D721Med (cell line): ENCODE results near the gene RRAS2.

Source experiments
- DNase-seq: peaks from one replicate; pipeline ENCODE4 v3.0.0; 2011; ENCODE audit warnings: low spot score; ENCODE audit not compliant: insufficient read length
- FAIRE-seq: peaks from 2 replicates; lab custom pipeline; 2011; peaks lifted over from hg19 to GRCh38; lab: Jason Lieb, UNC
- CTCF ChIP-seq: IDR thresholded peaks from 2 replicates; pipeline ENCODE4 v1.5.1; 2012; ENCODE audit warnings: mild to moderate bottlenecking, control low read depth; ENCODE audit not compliant: insufficient read depth; ENCODE audit errors: missing control alignments

RRAS2 gene

GRCh38 chr11:14317659-14318325, 41.2 kb downstream of the RRAS2 start:
- FAIRE-seq, result no peak
- DNase-seq, result no peak
- no peak for TF ChIP-seq CTCF

- no peak for FAIRE-seq
- no peak for TF ChIP-seq CTCF
- DNase-seq, result no peak
Measured at GRCh38 chr11:14315130-14315529, 43.9 kb downstream of the RRAS2 start.

GRCh38 chr11:14314127-14314526, 44.9 kb downstream of the RRAS2 start:
- no peak for FAIRE-seq
- DNase-seq, result no peak
- no peak for TF ChIP-seq CTCF

- FAIRE-seq, result no peak
- DNase-seq, result no peak
- no peak for TF ChIP-seq CTCF
Measured at GRCh38 chr11:14312736-14313438, 46.1 kb downstream of the RRAS2 start.

- no peak for TF ChIP-seq CTCF
- DNase-seq (no peak), FAIRE-seq (no peak)
Measured at GRCh38 chr11:14310679-14311078, 48.3 kb downstream of the RRAS2 start.

GRCh38 chr11:14309425-14310192, 49.4 kb downstream of the RRAS2 start:
- no peak for TF ChIP-seq CTCF
- no peak for FAIRE-seq
- DNase-seq, result no peak
